Fibroblast of the conjunctiva (primary cell): Measurements from ENCODE around the gene ISX.
"Not testable (repeated sequence)": the region's sequence is repeated elsewhere in the genome, so short reads cannot be mapped to it uniquely, and the experiment has no call there.

Experiments
- DNase-seq: peaks from one replicate; pipeline ENCODE4 v3.0.0-alpha.2; 2010; ENCODE audit warnings: low read depth

Gene ISX

DNA sequence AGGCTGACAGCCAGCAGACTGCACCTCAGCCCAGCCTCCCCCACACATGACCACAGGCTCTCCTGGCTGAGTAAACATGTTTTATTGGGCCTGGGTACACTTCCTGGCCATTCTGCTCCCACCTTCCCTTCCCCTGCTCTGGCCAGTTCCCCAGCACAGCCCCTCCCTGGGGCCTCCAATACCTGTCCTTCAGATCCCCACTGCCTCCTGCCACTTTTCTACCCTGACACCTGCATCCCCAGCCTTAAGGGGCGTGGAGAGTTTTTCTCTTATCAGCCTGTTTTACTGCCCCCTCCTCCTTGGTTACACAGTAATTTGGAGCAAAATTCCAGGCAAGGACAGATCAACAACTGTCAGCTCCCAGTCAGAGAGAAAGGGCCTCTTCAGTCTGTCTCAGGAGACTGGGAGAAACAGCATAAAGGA lies at the start of gene ISX:
TSS of gene ISX (plus strand) at position 363 of the 423 bp plus-strand sequence. CDS start 930 bp downstream, outside the sequence.
- no peak for DNase-seq

DNA sequence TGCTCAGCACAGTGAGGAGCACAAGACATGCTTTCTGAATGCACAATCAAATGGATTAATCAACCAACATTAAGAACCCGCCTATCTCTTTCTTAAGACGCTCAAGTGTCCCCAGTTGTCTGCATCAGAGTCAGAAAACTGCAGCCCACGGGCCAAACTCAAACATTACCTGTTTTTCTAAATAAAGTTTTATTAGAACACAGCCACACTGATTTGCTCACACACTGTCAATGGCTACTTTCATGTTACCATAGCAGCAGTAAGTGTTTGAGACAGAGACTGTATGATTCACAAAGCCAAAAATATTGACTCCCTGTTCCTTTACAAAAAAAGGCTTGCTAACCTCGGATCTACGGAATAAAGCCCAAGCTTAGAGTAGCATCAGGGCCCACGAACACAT lies 49.0 kb upstream of the ISX start:
- no peak for DNase-seq

DNA sequence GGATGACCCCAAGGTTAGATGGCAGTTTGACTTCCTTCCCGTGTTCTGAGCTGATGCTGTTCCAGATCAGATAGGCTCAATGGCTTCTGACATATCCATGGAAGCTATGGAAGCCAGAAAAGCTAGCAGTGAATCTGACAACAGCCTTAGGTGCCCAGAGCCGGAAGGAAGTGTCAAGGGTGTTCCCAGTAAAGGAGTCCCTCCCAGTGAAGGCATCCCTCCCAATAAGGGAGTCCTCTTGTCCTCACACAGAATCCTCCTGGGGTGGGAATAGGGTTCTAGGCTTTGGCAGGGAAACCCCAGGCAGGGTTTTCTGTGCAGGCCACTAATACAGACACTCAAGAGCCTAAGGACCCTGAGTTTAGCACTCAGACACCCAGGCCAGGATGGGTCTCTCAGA lies 47.0 kb upstream of the ISX start:
- DNase-seq, result no peak

DNA sequence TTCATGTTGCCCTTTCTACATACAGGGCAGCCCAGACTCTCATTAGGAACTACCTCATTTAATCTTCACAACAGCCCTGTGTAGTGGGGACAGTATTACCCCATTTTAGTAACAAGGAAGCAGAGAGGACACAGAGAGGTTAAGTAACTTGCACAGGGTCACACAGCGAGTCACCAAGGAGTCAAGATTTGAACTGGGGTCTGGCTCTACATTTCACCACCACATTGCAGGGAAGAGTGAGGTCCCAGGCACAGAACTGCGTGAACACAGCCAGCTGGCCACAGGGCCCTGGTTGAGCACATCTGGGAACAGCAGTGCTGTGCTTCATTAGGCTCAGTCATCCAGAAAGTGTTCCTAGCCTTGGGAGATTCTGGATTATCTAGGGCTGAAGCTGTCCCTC lies 45.4 kb upstream of the ISX start:
- DNase-seq, result no peak

DNA sequence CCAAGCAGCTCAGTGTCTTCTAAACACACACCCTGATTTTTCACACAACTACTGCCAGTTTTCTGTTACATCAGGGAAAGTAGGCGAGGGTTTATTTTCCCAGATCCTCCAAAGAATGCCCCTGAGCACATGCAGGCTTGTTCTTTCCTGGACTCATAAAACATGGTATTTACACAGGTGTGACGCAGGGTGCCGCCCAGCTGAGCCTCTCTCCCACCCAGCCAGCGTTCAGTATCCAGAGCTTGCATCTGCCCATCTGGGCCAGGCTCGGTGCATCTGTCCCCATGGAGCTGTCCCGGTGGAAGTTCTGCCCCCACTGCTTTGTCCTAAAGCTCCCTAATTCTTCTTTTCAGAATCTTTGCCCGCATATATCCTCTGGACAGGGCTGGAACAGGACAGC lies 44.8 kb upstream of the ISX start:
- DNase-seq, result no peak

DNA sequence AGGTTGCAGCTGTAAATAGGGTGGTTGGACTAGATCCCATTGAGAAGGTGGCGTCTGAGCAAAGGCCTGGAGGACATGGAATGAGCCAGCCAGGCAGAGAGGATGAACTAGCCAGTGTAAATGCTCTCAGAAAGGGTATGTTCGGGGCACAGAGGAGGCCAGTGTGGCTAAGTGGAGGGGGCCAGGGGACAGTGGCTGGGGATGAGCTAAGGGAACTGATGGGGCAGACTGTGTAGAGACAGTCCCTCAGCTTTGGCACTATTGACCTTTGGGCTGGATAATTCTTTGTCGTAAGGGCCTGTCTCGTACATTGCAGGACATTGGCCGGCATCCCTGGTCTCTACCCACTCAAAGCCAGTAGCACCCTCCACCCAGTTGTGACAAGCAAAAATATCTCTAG lies 43.7 kb upstream of the ISX start:
- no peak for DNase-seq

DNA sequence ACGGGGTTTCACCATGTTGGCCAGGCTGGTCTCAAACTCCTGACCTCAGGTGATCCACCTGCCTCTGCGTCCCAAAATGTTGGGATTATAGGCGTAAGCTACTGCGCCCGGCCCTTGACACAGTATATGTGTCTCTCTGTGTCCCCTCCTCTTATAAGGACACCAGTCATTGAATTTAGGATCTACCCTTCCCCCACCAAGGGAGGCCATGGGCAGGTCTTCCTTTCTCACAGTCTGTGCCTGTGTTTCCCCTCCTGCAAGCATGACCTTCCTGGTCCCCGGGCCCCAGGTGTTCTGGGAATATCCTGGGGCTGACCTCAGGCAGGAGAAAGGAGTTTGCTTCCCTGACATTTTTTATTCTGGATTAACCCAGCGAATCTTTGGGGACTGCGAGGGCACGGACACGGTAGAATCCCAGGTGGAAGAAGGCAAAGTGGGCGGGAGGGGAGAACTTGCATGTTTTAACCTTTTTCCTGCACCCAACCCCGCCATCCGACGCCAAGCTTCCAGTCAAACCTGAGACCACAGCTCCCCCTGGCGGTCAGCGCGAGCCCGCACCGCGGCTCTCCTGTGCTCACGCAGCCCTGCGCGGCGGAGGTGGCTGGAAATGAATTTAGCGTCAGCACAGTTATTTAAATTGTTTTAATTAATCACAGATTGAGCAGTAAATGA lies 42.1 kb upstream of the ISX start:
- DNase-seq, result peak; percentile 18

DNA sequence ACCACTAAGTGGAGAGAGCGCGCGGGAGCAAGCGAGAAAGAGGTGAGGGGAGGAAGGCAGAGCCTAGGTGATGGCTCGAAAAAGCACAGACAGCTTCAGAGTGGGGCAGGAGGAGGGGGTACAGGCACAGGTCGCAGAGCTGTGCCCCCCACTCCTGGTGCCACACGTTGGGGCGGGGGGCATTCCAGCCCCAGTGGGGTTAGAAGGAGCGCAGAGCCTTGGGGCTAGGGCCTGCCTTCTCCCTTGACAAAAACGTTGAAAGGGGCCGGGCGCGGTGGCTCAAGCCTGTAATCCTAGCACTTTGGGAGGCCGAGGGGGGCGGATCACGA lies 41.6 kb upstream of the ISX start:
- no peak for DNase-seq

DNA sequence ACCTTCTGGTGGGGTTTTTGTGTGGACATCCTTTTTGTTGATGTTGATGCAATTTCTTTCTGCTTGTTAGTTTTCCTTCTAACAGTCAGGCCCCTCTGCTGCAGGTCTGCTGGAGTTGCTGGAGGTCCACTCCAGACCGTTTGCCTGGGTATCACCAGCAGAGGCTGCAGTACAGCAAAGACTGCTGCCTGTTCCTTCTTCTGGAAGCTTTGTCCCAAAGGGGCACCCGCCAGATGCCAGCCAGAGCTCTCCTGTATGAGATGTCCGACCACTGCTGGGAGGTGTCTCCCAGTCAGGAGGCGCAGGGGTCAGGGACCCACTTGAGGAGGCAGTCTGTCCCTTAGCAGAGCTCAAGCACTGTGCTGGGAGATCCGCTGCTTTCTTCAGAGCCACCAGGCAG lies 35.8 kb upstream of the ISX start:
- not testable (repeated sequence) for DNase-seq

DNA sequence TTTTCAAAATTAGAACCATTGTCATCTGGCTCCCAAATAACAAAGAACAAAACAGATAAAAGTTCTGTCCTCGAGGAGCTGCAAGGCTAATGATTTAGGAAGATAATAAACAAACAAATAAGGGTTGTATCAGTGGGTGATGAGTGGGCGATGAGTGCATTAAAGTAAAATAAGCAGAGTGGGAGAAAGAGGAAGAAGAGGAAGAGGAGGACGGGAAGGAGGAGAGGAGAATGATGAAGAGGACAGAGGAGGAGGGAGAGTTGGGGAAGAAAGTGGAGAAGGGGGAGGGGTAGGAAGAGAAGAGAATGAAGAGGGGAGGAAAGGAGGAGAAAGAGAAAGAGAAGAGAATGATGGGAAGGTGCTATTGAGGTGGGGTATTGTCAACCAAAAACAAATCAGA lies 33.4 kb upstream of the ISX start:
- DNase-seq, result no peak

DNA sequence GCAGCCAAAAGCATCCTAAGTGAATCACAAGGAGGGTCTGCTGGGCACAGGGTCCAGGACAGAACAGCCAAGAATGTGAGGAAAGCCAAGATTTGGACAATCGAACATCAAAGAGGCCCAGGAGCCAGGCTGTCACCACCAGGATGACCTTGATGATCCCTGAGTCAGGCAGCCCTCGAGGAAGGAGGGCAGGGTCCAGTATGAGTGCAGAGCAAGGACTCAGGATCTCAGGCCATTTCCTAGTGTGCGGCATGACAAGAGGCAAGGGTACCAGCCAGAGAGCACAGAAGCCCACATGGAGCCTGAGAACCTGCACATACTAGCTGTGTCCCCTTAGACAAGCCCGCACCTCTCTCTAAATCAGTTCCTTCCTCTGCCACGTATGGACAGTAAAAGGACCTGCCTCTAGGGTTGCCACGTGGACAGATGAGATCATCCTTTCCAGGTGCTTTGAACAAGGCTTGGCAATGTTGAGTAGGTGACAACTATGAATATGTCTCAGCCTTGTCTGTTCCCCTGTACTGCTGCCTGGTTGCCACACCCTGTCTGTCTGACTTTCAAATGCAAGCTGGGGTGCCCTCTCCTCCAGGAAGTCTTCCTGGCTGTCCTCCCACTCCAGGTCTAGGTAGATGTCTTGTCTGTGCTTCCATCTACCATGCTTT lies 32.2 kb upstream of the ISX start:
- no peak for DNase-seq

DNA sequence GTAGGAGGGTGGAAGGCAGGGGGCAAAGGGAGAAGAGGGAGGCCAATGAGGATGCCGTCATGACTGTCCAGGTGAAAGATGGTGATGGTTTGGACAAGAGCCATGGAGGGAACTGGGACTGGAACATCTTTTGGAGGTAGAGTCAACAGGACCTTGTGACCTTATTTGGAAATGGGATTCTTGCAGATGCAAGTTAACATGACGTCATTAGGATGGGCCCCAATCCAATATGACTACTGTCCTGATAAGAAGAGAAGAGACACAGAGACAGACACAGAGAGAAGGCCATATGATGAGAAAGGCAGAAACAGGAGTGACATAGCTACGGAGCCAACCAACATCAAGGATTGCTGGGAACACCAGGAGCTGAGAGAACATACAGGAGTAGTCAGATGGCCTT lies 31.0 kb upstream of the ISX start:
- DNase-seq, result no peak

DNA sequence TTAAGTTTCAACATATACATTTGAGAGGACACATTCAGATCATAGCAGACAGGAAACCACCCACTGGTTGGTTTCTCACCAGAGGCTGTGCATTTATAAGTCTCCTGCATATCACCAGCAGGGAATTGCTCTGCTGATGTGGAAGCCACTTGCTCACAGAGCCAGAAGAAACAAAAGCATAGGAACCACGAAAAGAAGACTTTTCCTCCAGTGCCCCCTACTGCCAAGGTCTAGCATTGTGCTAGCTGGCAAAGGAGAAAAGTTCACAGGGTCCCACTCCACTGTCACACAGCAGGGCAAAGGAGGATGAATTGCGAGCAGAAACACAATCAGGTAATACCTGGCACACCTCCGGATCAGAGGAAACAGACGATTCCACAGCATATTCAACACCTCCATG lies 28.9 kb upstream of the ISX start:
- no peak for DNase-seq

DNA sequence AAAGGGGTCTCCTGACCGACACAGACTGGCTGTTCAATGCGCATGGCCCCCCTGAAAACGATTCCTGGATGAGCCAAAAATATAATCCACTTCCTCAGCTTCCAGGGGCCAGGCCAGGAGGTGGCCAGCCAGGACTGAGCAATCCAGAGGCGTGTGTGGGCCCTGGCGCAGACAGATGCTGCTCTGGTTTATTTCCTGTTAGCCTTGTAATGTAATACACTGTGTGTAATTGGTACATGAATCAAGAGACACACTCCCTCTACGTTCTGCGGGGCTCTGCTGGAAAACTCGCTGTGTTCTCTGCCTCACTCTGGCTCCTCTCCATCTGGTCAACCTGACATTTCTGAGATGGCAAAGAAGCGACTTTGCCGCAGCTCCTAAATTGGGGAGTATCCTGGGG lies 26.3 kb upstream of the ISX start:
- no peak for DNase-seq

DNA sequence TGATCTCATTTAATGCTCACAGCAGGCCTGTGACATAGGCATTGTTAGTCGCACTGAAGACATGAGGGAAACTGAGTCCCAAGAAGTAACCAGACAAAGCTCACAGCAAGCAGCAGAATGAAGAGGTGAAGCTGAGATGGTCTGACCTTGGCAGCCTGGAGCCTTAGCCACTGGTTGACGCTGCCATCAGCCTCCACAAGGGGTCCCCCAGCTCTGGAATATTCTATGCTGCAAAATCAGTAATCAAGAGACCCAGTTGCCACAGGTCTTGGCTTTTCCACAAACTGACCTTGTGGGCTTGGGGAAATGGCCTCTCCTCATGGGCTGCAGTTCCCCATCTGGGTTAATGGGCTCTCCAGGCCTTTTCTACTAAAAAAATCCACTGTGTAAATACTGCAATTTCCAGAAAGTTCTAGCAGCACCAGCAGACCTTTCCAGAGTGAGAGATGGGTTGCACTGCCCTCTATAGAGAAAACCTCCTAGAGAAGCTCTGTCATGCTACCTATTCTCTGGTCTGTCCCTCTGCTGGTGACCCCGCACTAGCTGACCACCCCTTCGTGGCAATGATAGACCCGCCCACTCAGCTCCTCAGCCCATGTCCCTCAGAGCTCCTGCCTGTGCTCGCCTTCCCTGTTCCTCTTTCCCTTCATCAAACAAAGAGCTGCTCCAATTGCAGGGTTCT lies 22.6 kb upstream of the ISX start:
- DNase-seq, result no peak

DNA sequence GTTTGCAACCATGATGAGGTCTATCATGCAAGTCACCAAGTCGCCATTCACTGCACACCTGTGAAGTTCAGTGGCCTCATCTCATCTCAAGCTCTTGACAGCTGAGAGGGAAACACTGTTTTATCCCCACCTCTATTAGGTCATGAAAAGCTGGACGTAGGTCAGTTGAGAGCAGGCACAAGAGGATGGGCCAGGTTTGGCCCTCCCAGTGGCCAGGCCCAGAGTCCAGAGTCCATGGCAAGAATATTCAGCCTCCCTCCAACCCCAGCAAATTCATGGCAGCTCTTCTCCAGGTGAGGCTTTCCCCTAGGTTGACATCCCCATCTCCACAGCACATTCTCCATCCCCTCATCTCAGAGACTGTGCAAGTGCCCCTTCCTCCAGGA lies 22.0 kb upstream of the ISX start:
- DNase-seq, result no peak

DNA sequence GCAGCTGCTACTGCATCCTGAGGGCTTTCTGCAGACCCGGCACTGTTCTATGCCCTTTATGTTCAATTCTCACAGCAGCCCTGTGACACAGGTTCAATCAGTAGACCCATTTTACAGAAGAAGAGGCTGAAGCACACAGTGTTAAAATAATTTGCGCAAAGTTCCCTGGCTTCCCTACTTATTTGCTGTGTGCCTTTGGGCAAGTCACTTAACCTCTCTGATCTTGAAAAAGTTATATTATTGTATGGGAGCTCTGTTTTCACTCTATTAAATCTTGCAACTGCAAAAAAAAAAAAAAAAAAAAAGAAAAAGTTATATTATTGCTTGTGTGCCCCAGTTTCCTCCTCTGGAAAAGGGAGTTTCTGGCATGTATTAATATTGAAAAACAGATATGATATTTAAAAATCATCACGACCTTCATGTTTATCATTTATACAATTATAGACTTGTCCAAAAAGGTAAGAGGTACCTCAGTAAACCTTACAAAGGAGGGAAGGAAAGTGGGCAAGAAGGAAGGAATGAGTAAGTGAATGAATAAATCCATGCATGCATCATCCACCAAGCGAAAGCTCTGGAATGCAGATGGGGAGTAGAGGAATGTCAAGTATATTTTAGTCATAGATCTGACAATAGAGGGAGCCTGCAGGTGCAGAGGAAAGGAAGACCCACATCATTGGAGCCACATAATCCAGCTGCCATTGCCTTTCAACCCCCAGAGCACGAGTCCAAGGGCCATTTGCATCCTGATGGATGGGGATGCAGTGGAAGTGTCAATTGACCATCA lies 21.2 kb upstream of the ISX start:
- no peak for DNase-seq

DNA sequence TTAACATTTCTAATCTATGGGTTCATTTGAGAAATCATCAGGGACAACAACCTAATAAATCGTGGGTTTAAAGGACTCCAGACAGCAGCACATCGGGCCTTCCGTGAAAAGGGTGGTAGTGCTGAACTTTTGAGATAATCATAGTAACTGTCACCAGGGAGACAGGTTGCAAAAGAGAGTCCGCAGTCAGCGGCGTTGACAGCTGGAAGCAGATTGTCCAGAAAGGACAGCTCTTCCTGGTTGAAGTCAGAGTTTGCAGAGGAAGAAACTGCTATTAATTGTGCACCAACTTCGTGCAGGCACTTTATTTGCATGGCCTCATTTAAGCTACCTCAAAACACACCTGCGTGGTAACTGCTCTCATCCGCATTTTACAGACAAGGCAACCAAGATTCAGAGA lies 20.5 kb upstream of the ISX start:
- DNase-seq, result no peak

DNA sequence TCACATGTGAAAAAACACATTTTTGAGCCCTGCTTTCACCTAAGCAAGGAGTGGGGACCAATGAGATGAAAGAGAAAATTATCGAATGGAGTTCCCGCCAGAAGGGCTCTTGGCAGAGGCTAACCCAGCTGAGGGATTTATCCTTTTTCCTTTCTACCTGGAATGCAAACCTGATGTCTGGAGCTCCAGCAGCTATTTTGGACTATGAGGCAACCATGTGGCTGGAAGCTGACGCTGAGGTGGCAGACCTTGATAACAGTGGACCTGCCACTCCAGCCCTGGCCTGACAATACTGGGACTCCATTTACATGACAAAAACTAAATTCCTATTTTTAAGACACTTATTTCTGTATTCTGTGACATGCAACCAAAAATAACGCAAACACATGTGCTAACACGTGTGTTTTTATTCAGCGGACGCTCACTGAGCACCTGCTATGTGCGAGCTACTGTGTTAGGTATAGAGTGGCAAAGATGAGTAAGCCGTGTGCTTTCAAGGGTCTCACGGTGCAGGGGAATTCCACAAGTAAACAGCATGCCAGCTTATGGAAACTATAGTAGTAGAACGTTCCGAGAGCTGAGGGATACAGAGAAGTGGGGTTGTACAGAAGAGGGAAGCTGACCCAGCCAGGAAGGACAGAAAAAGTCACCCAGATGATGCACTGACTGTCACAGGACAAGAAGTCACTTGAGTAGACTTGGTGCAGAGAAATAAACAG lies 19.1 kb upstream of the ISX start:
- DNase-seq, result no peak

DNA sequence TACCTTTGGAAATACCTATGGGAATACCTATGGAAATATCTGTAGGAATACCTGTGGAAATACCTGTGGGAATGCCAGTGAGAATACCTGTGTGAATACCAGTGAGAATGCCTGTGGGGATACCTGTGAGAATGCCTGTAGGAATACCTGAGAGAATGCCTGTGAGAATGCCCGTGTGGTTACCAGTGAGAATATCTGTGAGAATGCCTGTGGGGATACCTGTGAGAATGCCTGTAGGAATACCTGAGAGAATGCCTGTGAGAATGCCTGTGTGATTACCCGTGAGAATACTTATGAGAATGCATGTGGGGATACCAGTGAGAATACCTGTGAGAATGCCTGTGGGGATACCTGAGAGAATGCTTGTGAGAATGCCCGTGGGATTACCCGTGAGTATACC lies 15.9 kb upstream of the ISX start:
- DNase-seq, result not testable (repeated sequence)

DNA sequence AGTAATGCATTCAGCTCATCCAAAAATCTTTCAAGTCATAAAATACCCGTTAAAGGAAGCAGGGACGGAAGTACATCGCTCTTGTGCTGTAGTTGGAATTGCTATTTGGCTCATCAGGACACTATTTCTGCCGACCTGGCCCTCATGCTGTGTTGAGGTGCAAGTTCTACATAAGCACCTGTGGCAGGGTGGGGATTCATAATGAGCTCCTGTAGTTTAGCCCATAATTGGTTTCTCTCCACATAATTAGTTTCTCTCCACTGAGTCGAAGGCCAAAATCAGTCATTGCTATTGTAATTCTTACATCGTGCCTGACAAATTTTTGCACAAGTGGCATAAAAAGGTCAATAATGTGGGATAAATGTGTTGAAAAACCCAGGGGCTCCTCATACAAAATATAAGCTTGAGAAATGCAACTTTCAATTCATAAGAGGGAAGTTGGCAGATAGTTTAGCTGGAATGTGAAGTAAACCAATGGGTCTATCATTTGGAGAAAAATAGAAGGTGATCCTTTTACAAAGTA lies 14.9 kb upstream of the ISX start:
- no peak for DNase-seq

DNA sequence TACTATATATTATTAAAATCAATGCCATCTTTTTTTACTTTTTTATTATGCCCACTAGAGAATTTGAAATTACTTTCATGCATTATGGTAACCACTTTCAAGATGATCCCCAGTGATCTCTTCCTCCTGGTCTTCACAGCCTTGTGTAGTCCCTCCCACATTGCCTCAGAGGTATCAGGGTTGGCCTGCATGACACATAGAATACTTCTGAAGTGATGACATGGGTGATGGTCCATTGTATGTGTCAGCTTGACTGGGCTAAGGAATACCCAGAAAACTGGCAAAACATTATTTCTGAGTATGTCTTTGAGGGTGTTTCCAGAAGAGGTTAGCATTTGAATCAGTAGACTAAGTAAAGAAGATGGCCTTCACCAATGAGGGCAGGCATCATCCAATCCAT lies 14.2 kb upstream of the ISX start:
- no peak for DNase-seq
